ENCODE results near the gene NFKBIA. TPM values are rescaled to one million over a fixed set of nuclear protein-coding genes. Genes with fewer than 3 reads are reported as not detected.
A peak's percentile ranks its signal among the peaks of the same experiment; 100 is the strongest.
"Not testable (repeated sequence)": the region's sequence is repeated elsewhere in the genome, so short reads cannot be mapped to it uniquely, and the experiment has no call there.

NFKBIA gene
- total RNA-seq, 4 donors from 2014 or later: 210 to 873 (median 358) TPM

- H3K27ac ChIP-seq: no peak overlapping the region
- DNase-seq: no peak
- H3K4me1 ChIP-seq: peaks cover 0 to 14% (median 0%) of the 10 kb centered on the region in 4 donors
- H3K4me3 ChIP-seq: no peak overlapping the region
- H3K36me3 ChIP-seq: no peaks in the 10 kb centered on the region
- TF ChIP-seq POLR2A (IDR thresholded peaks at IDR 0.05) (no peak), CTCF (IDR thresholded peaks at IDR 0.05) (no peak)
- no peaks in the 10 kb centered on the region for H3K27me3 ChIP-seq
- no peaks in the 10 kb centered on the region for H3K9me3 ChIP-seq
Measured at GRCh38 chr14:35361141-35361480, 43.4 kb downstream of the NFKBIA start.

- not testable (repeated sequence) for H3K27ac ChIP-seq, H3K4me1 ChIP-seq, DNase-seq, H3K9me3 ChIP-seq, H3K27me3 ChIP-seq, H3K4me3 ChIP-seq, H3K36me3 ChIP-seq
Measured at GRCh38 chr14:35359655-35360054, 44.9 kb downstream of the NFKBIA start.

- H3K4me3 ChIP-seq: no peak overlapping the region
- peaks cover 0 to 6% (median 0%) of the 10 kb centered on the region in 4 donors for H3K4me1 ChIP-seq
- H3K9me3 ChIP-seq: no peaks in the 10 kb centered on the region
- TF ChIP-seq CTCF (IDR thresholded peaks at IDR 0.05) (no peak), POLR2A (IDR thresholded peaks at IDR 0.05) (peak in 1 of 2 donors; percentile 63)
- peak in 2 of 3 donors; percentile 82 to 91 for DNase-seq
- H3K27me3 ChIP-seq: no peaks in the 10 kb centered on the region
- peak overlapping the region in 3 of 4 donors; percentile 30 to 84 (median 69) for H3K27ac ChIP-seq
- no peaks in the 10 kb centered on the region for H3K36me3 ChIP-seq
Measured at GRCh38 chr14:35355981-35356841, 48.3 kb downstream of the NFKBIA start.

GRCh38 chr14:35355235-35355634 lies 49.3 kb downstream of the NFKBIA start:
- peak overlapping the region in 2 of 4 donors; percentile 69 to 84 for H3K27ac ChIP-seq
- not testable (repeated sequence) for H3K4me1 ChIP-seq, H3K36me3 ChIP-seq, H3K4me3 ChIP-seq, DNase-seq, H3K27me3 ChIP-seq, H3K9me3 ChIP-seq

- TF ChIP-seq POLR2A (IDR thresholded peaks at IDR 0.05): no peak
- peak in 2 of 6 experiments; percentile 21 to 23 for TF ChIP-seq CTCF (IDR thresholded peaks at IDR 0.05)
- no peaks in the 10 kb centered on the region for H3K27me3 ChIP-seq
- no peak overlapping the region for H3K27ac ChIP-seq
- no peak for DNase-seq
- peaks cover 0 to 6% (median 0%) of the 10 kb centered on the region in 4 donors for H3K4me1 ChIP-seq
- H3K9me3 ChIP-seq: no peaks in the 10 kb centered on the region
- H3K36me3 ChIP-seq: no peaks in the 10 kb centered on the region
- no peak overlapping the region for H3K4me3 ChIP-seq
Measured at GRCh38 chr14:35353409-35354172, 51.0 kb downstream of the NFKBIA start.

- no peak for DNase-seq
- TF ChIP-seq CTCF (IDR thresholded peaks at IDR 0.05) (no peak), POLR2A (IDR thresholded peaks at IDR 0.05) (no peak)
- peaks cover 0 to 10% (median 0%) of the 10 kb centered on the region in 4 donors for H3K4me1 ChIP-seq
- no peaks in the 10 kb centered on the region for H3K27me3 ChIP-seq
- H3K9me3 ChIP-seq: no peaks in the 10 kb centered on the region
- H3K36me3 ChIP-seq: no peaks in the 10 kb centered on the region
- H3K4me3 ChIP-seq: no peak overlapping the region
- H3K27ac ChIP-seq: peak overlapping the region in 1 of 4 donors; percentile 23
Measured at GRCh38 chr14:35352274-35353233, 52.0 kb downstream of the NFKBIA start.

All from Peyer's patch (tissue), 4 donors.